Stimulated activated CD4-positive, alpha-beta T cell treated with anti-CD3 and anti-CD28 coated beads, Interleukin-4, amount 100 ng/mL, for 4 hours (primary cell): ENCODE data around the gene IPP.
"Not testable (repeated sequence)": the region's sequence is repeated elsewhere in the genome, so short reads cannot be mapped to it uniquely, and the experiment has no call there.

Source experiments
- DNase-seq, 2 experiments: peaks; one replicate each; pipeline ENCODE4 v3.0.0-alpha.2; 2020

IPP gene

DNA sequence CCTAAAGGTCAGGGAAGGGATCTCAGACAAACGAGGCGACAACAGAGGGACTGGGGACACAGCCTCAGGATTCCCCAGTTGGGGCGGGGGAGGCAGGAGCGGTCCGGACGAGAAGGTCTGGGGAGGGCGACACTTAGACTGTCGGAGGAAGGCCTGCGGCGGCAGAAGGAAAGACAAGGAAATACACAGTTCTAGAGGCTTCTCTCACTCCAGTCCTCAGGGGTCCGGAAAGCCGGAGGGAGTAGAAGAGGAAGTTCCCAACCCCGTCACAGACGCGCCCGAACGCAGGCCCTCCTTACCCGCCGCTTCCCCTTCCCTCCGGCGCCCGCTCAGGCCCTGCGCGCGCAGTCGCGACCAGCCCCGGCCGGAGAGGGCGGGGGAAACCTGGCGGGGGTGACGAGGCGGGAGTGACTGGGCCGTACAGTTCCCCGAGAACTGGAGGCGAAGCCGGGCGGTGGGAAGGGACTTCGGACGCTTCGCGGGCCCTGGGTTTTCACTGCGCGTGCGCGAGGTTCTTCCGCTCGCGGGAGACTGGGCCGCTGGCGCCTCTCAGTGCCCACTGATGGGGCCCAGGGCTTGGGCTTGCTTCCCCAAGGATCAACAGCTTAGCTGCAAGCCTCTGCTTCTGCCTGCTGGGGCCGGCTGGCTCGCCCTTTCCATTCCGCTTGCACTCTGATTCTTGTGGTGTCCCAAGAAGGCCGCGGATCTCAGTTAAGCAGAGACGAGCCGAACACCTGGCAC, at the start of gene IPP:
TSS of gene IPP (minus strand) at position 356 of the 741 bp plus-strand sequence. CDS start 4,242 bp downstream, outside the sequence.
- DNase-seq = peak; percentile 89 to 92

DNA sequence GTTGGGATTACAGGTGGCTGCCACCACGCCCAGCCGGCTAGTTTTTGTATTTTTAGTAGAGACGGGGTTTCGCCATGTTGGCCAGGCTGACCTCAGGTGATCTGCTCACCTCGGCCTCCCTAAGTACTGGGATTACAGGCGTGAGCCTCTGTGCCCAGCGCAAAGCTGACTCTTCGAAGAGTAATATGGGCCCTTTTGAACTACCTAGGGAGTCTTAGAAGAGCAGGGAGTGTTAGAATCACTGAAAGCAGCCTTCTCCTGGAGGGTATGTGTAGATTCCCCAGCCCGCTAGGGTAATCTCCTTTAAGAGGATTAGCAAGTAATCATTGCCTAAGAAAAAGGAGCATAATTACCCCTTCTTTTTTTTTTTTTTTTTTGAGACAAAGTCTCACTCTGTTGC, 46.5 kb upstream of the IPP start:
- DNase-seq = no peak

DNA sequence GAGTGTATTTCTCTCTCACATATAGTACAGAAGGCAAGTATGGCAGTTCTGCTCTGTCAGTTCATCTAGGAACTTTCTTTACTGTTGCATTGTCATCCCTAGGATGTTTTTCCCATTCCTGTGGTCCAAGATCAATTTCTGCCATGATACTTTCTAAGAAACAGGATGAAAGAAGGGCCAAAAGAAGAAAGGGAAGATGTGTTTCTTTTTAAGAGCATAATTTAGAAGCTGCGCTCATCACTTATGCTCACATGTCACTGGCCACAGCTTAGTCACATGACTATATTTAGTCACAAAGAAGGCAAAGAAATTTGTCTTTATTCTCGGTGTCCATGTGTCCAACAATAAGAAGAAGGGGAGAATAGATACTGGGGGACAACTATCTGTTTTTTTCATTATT, 45.9 kb upstream of the IPP start:
- no peak for DNase-seq

DNA sequence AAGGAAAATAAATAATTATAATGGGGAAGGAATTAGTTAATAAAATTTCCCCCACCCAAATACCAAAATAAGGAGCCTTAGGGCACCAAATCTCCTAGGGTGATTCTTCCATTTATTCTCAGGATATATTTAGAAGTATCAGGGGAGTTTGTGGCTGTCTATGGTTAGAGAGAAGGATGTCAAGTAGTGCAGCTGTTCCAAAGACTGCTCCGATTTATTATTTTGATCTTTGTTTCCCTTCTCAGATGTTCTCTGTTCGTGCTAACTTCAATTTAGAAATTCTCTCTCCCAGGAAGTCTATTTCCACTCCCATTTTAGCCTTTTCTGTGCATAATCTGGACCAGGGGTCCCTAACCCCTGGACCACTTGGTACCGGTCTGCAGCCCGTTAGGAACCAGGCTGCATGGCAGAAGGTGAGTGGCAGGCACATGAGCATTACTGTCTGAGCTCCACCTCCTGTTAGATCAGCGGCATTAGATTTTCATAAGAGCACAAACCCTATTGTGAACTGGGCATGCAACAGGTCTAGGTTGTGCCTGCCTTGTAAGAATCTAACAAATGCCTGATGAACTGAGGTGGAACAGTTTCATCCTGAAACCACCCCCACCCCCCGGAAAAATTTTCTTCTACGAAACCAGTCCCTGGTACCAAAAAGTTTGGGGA, 43.6 kb upstream of the IPP start:
- DNase-seq = no peak

DNA sequence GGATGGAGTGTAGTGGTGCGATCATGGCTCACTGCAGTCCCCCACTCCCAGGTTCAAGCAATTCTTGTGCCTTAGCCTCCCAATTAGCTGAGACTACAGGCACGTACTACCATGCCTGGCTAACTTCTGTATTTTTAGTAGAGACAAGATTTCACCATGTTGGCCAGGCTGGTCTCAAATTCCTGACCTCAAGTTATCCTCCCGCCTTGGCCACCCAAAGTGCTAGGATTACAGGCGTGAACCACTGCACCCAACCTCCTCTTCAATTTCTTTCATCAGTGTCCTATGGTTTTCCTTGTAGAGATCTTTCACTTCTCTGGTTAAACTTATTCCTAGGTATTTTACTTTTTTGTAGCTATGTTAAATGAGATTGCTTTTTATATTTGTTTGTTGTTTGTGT, 42.3 kb upstream of the IPP start:
- no peak for DNase-seq

DNA sequence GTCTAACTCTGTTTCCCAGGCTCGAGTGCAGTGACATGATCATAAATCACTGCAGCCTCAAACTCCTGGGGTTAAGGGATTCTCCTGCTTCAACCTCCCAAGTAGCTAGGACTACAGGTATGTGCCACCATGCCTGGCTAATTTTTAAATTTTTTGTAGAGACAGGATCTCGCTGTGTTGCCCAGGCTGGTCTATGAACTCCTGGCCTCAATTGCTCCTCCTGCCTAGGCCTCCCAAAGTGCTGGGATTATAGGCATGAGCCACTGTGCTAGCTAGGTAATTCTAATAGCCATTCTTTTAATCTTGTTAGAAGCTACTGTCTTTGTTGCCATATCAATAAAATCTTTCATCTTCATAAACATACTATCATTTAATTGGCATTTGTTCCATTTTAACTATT, 39.1 kb upstream of the IPP start:
- DNase-seq = no peak

DNA sequence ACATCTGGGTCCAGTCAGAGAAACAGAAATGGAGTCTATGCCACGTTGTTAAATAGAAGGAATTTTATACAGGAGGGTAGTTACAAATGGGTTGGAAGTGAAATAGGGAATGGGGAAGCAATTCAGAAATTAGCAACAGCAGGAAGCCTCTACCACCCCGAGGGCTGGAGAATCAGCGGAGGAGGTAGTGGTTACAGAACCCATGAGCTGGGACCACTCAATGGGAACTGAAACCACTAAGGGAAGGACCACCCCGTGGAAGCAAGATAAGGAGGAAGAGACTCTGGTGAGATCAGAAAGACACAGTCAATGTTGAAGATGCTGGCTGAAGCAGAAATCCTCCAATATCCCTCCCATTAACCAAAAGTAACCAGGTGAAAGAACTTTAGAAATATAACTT, 37.5 kb upstream of the IPP start:
- DNase-seq = no peak

DNA sequence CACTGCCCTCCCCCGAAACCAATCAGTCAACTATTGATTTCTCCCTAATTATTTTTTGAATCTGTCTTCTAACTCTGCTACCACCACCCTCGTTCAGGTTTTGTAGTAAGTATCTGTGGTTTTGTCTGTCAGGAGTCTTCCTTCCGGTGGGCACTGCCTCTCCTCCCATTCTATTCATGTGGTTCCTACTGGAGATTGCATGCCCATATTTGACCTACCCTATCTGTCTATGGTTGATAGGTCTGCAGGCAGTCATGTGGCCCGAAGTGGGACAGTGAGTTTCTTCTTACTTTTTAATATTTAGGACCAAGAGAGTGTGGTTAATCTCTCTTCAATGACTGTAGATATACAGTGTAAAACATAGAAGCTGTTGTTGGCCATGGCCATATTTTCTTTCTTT, 35.1 kb upstream of the IPP start:
- peak in 1 of 2 experiments; percentile 1 for DNase-seq

DNA sequence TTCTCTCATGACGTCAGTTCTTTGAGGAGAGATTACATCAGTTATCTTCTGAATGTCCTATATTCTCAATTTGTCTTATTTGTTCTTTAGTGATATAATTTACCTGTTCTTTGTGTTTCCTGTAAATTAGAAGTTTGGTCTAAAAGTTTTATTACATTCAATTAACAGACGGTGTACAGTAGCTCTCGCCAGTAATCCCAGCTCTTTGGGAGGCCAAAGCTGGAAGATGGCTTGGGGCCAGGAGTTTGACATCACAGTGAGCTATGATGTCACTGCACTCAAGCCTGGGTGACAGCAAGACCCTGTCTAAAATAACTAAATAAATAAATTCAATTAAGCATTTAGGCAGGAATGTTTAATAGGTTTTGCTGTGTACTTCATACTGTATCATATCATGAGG, 25.3 kb upstream of the IPP start:
- no peak for DNase-seq

DNA sequence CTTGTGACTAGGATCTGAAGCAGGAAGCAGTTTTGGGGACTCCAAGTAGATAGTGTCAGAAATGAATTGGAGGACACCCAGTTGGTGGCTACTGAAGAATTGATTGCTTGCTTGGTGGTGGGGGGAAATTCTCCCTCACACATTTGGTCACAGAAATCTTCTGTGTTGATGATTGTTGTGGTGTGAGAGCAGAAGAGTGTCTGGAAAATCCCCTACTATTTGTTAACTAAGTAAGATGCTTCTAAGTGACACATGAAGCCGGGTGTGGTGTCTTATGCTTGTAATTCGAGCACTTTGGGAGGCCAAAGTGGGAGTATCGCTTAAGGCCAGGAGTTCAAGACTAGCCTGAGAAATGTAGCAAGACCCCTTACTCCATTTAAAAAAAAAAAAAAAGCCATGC, 22.5 kb upstream of the IPP start:
- no peak for DNase-seq

DNA sequence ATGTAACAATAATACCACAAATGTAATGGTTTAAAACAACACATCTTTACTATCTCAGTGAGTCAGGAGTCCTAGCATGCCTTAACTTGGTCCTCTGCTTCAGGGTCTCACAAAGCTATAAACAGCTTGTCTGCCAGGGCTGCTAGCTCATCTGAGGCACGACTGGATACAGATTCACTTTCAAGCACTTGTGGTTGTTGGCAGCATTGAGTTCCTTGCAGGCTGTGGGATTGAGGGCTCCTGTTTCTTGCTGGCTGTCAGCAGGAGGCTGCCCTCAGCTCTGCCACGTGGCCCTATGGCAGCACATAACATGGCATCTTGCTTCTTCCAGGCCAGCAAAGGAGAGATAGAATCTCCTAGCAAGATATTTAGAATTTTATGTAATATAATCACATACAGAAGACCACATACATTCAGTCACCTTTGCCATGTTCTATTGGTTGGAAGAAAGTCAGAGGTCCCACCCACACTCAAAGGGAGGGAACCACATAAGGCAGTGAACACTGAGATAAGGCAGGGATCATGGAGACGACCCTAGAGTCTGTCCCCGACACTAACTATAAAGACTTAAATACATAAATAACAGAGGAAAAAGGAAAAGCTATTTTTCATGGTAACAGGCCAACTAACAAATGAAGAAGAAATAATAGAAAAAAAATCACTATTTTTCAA, 18.9 kb upstream of the IPP start:
- no peak for DNase-seq

DNA sequence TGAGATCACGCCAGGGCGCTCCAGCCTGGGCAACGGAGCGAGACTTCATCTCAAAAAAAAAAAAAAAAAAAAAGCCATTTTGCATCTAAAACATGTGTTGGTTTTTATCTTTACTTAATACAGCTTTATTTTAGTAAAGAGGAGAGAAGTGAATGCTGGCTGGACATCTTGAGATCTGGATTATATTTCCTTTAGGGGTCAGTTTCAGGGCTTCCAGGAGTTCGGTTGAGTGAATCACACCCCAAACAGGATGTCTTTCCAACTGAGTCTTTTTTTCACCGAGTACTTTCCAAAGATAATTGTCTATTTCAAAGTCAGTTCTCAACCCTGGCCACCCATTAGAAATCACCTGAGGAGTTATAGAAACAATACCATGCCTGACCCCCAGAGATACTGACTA, 16.6 kb upstream of the IPP start:
- no peak for DNase-seq

DNA sequence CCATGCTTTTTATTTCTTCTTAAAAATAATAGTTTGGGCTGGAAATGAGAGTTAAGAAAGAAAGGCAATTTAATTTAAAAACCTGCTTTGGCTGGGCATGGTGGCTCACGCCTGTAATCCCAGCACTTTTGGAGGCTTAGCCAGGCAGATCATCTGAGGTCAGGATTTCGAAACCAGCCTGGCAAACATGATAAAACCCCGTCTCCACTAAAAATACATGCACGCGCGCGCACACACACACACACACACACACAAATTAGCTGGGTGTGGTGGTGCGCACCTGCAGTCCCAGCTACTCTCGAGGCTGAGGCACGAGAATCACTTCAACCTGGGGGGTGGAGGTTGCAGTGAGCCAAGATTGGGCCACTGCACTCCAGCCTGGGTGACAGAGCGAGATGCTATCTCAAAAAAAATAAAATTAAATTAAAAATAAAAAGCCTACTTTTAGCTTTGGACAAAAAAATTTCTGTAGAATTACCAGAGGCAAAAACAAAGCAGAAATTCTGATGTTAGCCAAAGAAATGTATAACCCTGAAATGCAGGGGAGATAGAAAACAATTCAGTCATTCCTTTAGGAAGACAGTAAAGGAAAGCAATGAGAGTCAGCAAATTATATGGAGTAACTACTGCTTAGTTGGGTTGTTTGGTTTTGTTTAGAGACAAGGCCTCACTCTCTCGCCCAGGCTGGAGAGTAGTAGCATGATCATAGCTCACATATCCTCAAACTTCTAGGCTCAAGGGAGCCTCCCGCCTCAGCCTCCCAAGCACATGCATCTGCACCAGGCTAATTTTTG, 15.7 kb upstream of the IPP start:
- no peak for DNase-seq

DNA sequence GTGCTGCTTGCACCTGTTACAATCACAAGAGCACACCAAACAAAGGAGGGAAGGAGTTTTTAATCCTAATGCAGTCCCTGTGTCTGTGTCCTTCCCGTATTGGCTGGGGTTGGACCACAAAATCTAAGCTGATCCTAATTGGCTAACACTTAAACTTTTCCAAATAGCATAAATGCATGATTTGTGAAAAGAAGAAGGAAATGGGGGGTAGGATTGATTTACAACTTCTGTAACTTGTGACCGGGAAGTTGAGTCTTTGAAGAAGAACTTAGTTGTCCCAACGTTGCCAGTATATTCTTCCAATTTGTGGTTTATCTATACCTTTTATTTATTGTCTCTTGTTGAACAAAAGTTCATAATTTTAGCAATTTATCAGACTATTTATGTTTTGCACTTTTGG, 11.8 kb upstream of the IPP start:
- DNase-seq = no peak

DNA sequence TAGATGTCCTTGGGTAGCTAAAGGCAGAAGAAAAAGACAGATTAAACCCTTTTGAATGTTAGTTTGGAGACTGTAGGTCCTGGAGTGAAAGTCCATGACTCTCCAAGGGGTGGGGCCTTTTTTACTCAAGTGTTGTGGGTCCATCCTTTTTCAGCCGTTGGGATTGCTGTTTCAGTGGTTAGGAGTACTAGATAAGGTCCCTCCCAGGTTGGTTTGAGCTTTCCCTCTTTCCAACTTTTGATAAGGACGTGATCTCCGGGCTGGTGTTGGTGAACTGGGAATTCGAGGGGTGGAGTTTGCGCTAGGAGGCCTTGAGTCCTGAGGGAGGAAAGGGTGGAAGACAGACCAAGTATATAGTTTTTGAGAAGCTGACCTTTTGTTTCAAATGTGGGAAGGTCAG, 5.2 kb upstream of the IPP start:
- DNase-seq = no peak

DNA sequence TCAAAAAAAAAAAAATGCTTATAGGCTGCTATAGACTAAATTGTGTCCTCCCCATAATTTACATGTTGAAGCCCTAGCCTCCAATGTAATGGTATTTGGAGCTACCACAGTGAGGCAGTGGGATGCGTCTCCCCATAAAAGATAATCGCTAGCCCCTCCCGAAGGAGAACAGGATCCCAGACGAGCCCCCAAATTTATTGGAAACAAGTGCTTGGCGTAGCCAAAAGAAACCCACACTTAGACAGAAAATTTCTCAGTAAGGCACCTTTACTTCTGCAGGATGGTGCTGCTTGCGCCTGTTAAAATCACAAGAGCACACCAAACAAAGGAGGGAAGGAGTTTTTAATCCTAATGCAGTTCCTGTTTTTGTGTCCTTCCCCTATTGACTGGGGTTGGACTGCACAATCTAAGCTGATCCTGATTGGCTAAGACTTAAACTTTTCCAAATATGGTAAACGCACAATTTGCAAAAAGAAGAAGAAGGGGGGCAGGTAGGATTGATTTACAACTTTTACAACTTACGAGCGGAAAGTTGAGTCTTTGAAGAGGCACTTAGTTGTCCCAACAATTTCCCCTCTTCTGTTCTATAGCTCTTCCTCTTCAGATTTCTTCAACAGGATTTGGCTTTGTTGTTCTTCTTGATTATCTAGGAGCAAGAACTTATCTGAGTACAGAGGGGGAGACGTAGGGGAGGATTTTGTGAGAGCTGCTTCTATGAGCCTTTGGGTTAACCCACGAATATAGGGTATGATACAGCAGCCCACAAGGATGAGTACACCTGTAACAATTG, 3.0 kb upstream of the IPP start:
- no peak for DNase-seq

DNA sequence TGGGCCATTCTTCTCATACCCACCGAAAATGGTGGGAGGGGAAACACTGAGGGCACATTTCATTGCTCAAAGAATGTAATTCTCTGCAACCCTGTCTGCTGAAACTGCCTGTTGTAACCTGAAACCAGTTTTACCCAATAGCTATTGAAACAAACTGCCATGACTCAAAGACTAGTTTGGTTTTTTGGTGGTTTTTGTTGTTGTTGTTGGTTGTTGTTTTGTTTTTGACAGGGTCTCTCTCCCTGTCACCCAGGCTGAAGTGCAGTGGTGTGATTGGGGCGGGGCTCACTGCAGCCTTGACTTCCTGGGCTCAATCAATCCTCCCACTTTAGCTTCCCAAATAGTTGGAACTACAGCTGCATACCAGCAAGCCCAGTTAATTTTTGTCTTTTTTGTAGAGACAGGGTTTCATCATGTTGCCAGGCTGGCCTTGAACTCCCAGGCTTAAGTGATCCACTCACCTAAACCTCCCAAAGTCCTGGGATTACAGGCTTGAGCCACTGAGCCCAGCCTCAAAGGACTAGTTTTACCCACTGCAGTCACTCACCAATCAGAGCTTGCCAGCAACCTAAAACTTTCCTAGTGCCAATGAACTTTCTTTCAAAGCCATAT, 2.1 kb upstream of the IPP start:
- DNase-seq = no peak

DNA sequence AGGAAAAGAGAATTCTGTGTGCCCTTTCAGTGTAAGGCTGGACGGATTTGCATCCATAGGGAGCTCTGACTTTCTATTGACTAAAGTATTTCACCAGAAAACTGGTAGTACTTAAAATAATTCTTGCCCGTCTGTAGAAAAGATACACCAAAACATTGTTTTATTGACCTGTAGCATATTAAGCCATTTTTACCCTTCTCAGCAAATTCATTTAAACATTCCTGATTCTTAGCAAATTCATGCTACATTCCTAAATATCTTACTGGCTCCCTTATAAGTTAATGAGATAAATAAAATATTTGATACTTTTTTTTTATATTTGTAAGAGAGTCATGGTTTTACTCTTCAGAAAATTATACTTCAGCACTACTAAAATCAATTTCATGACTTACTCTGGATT, 1.6 kb upstream of the IPP start:
- DNase-seq = no peak

DNA sequence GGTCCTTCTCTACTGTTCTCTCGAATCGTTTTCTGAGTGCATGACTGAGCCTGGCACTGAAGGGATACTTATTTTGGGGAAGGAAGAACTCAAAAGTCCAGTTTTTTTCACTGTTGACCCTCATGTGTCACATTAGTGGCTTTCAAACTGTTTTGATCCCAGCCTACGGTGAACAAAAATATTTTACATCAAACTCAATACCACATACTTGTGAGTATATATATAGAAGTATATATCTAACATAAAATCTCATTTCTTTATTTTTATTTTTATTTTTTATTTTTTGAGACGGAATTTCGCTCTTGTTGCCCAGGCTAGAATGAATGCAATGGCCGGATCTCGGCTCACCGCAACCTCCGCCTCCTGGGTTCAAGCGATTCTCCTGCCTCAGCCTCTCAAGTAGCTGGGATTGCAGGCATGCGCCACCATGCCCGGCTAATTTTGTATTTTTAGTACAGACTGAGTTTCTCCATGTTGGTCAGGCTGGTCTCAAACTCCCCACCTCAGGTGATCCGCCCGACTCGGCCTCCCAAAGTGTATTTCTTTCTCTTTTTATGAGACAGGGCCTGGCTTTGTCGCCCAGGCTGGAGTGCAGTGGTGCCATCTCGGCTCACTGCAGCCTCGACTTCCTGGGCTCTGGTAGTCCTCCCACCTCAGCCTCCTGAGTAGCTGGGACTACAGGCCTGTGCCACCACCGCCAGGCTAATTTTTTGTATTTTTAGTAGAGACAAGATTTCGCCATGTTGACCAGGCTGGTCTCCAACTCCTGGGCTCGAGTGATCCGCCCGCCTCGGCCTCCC, 786 bp upstream of the IPP start:
- DNase-seq = not testable (repeated sequence)

DNA sequence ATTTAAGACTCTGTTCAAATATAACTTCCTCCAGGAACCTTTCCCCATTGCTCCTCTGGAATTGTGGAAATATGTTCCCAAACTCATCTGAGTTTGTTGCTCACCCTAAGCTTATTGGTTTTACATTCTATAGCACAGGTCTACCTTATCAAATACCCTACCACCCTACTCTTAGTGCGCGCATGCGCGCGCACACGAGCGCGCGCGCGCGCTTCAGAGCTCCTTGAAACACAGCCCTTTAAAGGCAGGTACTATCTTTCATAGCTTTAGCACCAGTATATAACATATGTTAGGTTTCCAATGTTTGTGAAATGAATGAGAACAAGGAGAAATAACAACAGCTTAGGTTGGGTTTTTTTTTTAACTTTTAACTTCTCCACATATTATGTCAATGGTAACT, 3.5 kb downstream of the IPP start:
- DNase-seq = no peak

DNA sequence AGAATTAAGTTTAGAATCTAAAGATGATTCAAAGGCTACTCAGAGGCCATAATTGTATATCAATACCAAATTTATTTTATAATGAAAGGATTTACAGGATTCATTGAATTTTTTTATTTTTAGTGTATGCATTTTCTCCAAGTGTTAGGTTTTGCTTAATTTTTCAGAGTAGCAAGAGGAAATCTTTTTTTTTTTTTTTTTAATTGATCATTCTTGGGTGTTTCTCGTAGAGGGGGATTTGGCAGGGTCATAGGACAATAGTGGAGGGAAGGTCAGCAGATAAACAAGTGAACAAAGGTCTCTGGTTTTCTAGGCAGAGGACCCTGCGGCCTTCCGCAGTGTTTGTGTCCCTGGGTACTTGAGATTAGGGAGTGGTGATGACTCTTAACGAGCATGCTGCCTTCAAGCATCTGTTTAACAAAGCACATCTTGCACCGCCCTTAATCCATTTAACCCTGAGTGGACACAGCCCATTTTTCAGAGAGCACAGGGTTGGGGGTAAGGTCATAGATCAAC, 10.8 kb downstream of the IPP start:
- not testable (repeated sequence) for DNase-seq
